KMS-11 (cell line): ENCODE results near the gene NAE1.

ENCODE experiments used
- H2AFZ ChIP-seq: fragments of 200-600 bp; sonication (generic); 2 replicates; pipeline ENCODE4 v1.6.1; 2016; ENCODE audit warnings: antibody characterized with exemption, mixed run types, low read depth
- H3K27ac ChIP-seq: fragments of 200-600 bp; sonication (generic); 2 replicates; pipeline ENCODE4 v1.6.1; 2016; ENCODE audit warnings: mild to moderate bottlenecking, mixed run types
- H3K27me3 ChIP-seq: fragments of 200-600 bp; sonication (generic); 2 replicates; pipeline ENCODE4 v1.6.1; 2017; ENCODE audit warnings: mild to moderate bottlenecking, low read depth, mixed run types, moderate library complexity; ENCODE audit not compliant: insufficient read depth
- H3K36me3 ChIP-seq: fragments of 200-600 bp; sonication (generic); 2 replicates; pipeline ENCODE4 v1.6.1; 2017; ENCODE audit warnings: mild to moderate bottlenecking, mixed run types; ENCODE audit not compliant: insufficient read depth
- H3K4me1 ChIP-seq: fragments of 200-600 bp; sonication (generic); 2 replicates; pipeline ENCODE4 v1.6.1; 2016; ENCODE audit warnings: mild to moderate bottlenecking, low read depth, mixed run types; ENCODE audit not compliant: poor library complexity, severe bottlenecking
- H3K4me2 ChIP-seq: fragments of 200-600 bp; sonication (generic); 2 replicates; pipeline ENCODE4 v1.7.0; 2016; ENCODE audit warnings: mild to moderate bottlenecking, mixed run types
- H3K4me3 ChIP-seq: fragments of 200-600 bp; sonication (generic); IDR thresholded peaks from 2 replicates; pipeline ENCODE4 v1.6.1; 2017; ENCODE audit warnings: low read depth, low read length, mixed read lengths; ENCODE audit not compliant: insufficient read depth
- H3K79me2 ChIP-seq: fragments of 200-600 bp; sonication (generic); 2 replicates; pipeline ENCODE4 v1.6.1; 2016; ENCODE audit warnings: low read depth, mixed run types; ENCODE audit not compliant: insufficient read depth
- H3K9ac ChIP-seq: fragments of 200-600 bp; sonication (generic); 2 replicates; pipeline ENCODE4 v1.6.1; 2016; ENCODE audit warnings: mild to moderate bottlenecking, mixed run types
- H4K20me1 ChIP-seq: fragments of 200-600 bp; sonication (generic); 2 replicates; pipeline ENCODE4 v1.6.1; 2016; ENCODE audit warnings: mild to moderate bottlenecking, mixed run types; ENCODE audit not compliant: insufficient read depth
- CTCF ChIP-seq: fragments of 200-600 bp; sonication (generic); conservative IDR thresholded peaks from 2 replicates; pipeline ENCODE4 v1.6.1; 2017; ENCODE audit warnings: low read depth, mild to moderate bottlenecking, antibody characterized with exemption, low read length, moderate library complexity, mixed read lengths

Gene NAE1

DNA sequence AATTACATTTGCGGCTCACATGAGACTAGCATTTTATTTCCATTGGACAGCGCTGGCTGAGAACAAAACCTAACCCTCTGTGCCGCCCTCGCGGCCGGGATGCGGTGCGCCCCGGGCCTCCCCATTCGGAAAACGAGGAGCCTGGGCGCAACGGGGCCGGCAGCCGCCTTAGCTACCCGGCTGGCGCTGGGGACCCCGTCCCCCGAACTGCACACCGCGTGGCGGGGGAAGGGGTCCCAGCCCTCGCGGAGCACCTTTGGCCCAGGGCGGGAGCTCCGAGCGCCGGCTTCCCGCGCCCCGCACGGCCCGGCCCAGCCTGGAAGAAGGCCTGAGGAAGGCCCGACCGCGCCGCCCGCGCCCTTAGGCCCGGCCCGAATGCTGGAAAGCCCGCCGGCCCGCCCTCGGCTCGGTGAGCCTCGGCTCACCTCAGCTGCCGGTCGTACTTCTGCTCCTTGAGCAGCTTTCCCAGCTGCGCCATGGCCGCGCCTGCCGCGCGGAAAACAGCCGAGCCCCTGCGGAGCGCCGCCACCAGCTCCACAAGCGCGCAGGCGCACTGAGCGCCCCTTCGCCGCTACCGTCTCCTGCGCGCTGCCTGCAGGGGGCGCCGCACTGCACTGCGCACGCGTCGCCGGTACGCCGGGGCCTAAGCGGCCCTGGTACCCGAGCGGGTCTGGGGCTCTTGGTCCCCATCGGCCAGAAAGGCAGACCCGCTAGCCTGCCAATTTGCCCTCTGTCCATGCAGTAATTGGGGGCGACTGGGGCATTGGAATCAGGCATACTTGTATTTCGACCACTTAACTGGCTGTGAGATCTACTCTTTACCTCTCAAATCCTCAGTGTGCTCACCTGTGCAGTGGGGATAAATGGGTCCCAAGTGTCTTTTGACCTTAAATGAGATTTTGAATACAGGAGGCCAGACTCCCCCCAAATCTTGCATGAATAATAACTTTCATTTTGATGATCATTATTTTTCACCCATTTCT is at the start of gene NAE1:
TSS of gene NAE1 (minus strand) at position 555 of the 983 bp plus-strand sequence. CDS start at position 478, 77 bp downstream.
- Histone ChIP-seq H3K27ac (peak within 1 kb of the TSS; percentile 68), H2AFZ (peak within 1 kb of the TSS; percentile 60), H3K36me3 (no peaks in the 10 kb centered on the region), H3K79me2 (peaks cover 39% of the 10 kb centered on the region), H3K4me3 (no peak within 1 kb of the TSS), H4K20me1 (no peaks in the 10 kb centered on the region), H3K4me2 (peak within 1 kb of the TSS; percentile 87), H3K9ac (peak within 1 kb of the TSS; percentile 93), H3K4me1 (peaks cover 15% of the 10 kb centered on the region), H3K27me3 (no peaks in the 10 kb centered on the region)
- peak; percentile 85 for TF ChIP-seq CTCF

DNA sequence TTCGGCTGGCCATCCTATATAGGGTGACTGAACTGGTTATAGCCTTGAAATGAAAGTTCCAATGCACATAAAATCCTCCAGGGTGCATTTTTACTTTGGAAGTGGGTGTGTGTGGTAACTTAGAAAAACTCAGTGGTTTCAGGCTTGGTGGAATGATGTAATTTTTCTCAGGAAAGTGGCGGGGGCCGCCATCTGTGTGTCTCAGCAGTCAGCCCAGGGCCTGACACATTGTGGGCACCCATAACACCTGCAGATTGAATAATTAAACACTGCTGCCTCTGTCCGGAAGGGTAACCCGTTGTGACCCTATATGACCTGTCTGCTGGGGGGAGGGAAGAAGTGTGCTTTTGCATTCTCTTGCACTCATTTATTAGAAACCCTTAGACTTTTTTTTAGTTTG is 47.3 kb upstream of the NAE1 start:
- peak overlapping the region; percentile 55 for H3K4me2 ChIP-seq
- no peak for TF ChIP-seq CTCF
- no peak overlapping the region for H3K4me3 ChIP-seq
- H3K27me3 ChIP-seq = no peaks in the 10 kb centered on the region
- no peaks in the 10 kb centered on the region for H3K36me3 ChIP-seq
- peaks cover 12% of the 10 kb centered on the region; the same call in 1 of the 2 replicates for H3K79me2 ChIP-seq
- H3K4me1 ChIP-seq = peaks cover 71% of the 10 kb centered on the region
- H3K27ac ChIP-seq = peak overlapping the region; percentile 72
- no peak overlapping the region for H2AFZ ChIP-seq
- H3K9ac ChIP-seq = peak overlapping the region; percentile 46; the same call in 1 of the 2 replicates
- H4K20me1 ChIP-seq = no peaks in the 10 kb centered on the region

GRCh38 chr16:66874079-66874775 is 43.5 kb upstream of the NAE1 start:
- H4K20me1 ChIP-seq = no peaks in the 10 kb centered on the region
- no peak overlapping the region for H2AFZ ChIP-seq
- H3K79me2 ChIP-seq = no peaks in the 10 kb centered on the region
- H3K27me3 ChIP-seq = no peaks in the 10 kb centered on the region
- peak overlapping the region; percentile 65 for H3K27ac ChIP-seq
- no peak overlapping the region for H3K4me3 ChIP-seq
- H3K4me1 ChIP-seq = peaks cover 66% of the 10 kb centered on the region
- TF ChIP-seq CTCF = no peak
- H3K4me2 ChIP-seq = no peak overlapping the region
- H3K36me3 ChIP-seq = no peaks in the 10 kb centered on the region
- no peak overlapping the region for H3K9ac ChIP-seq

GRCh38 chr16:66873685-66874055 is 42.9 kb upstream of the NAE1 start:
- no peak for TF ChIP-seq CTCF
- Histone ChIP-seq H3K4me1 (peaks cover 62% of the 10 kb centered on the region), H4K20me1 (no peaks in the 10 kb centered on the region), H3K36me3 (no peaks in the 10 kb centered on the region), H3K27me3 (no peaks in the 10 kb centered on the region), H3K9ac (no peak overlapping the region), H2AFZ (no peak overlapping the region), H3K79me2 (no peaks in the 10 kb centered on the region), H3K4me3 (no peak overlapping the region), H3K27ac (no peak overlapping the region), H3K4me2 (no peak overlapping the region)
